ENCODE results near the gene PALM. TPM values are rescaled to one million over a fixed set of nuclear protein-coding genes. Genes with fewer than 3 reads are reported as not detected.
"Not testable (repeated sequence)": the region's sequence is repeated elsewhere in the genome, so short reads cannot be mapped to it uniquely, and the experiment has no call there.

Gene PALM
- total RNA-seq, 4 donors from 2014 or later: 7.5 to 33.8 (median 21.6) TPM

DNA sequence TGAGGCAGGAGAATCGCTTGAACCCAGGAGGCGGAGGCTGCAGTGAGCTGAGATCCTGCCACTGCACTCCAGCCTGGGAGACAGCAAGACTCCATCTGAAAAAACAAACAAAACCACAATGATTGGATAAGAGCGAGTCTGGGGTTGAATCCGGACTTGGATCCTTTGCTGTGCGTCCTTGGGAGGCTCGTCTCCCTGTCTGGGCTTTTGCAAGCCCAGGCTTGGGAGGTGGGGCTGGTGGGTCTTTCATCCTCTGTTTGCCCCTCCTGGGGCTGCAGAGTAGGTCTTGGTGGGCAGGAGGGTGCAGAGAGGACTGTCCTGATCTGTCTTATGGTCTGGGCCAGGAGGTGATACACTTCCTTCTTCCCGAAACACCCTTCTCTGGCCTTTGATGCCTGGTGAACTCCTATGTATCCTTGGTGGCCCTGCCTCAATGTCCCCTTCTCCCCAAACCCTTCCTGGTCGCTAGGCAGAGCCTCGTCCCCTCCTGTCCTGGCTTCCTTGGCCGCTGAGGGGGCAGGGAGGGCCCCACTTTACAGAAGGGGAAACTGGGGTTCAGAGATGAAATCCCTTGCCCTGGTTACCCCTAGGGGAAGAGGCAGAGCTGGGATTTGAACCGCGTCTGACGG is 16.8 kb downstream of the PALM start:
- Histone ChIP-seq H3K9me3 (no peaks in the 10 kb centered on the region), H3K4me1 (peaks cover 0 to 10% (median 4%) of the 10 kb centered on the region in 4 donors), H3K27ac (no peak overlapping the region), H3K36me3 (no peaks in the 10 kb centered on the region), H3K4me3 (no peak overlapping the region), H3K27me3 (no peaks in the 10 kb centered on the region)
- TF ChIP-seq, protein P1, sequence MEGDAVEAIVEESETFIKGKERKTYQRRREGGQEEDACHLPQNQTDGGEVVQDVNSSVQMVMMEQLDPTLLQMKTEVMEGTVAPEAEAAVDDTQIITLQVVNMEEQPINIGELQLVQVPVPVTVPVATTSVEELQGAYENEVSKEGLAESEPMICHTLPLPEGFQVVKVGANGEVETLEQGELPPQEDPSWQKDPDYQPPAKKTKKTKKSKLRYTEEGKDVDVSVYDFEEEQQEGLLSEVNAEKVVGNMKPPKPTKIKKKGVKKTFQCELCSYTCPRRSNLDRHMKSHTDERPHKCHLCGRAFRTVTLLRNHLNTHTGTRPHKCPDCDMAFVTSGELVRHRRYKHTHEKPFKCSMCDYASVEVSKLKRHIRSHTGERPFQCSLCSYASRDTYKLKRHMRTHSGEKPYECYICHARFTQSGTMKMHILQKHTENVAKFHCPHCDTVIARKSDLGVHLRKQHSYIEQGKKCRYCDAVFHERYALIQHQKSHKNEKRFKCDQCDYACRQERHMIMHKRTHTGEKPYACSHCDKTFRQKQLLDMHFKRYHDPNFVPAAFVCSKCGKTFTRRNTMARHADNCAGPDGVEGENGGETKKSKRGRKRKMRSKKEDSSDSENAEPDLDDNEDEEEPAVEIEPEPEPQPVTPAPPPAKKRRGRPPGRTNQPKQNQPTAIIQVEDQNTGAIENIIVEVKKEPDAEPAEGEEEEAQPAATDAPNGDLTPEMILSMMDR (IDR thresholded peaks at IDR 0.05): no peak
- no peak for TF ChIP-seq POLR2A (IDR thresholded peaks at IDR 0.05)
- DNase-seq: no peak

DNA sequence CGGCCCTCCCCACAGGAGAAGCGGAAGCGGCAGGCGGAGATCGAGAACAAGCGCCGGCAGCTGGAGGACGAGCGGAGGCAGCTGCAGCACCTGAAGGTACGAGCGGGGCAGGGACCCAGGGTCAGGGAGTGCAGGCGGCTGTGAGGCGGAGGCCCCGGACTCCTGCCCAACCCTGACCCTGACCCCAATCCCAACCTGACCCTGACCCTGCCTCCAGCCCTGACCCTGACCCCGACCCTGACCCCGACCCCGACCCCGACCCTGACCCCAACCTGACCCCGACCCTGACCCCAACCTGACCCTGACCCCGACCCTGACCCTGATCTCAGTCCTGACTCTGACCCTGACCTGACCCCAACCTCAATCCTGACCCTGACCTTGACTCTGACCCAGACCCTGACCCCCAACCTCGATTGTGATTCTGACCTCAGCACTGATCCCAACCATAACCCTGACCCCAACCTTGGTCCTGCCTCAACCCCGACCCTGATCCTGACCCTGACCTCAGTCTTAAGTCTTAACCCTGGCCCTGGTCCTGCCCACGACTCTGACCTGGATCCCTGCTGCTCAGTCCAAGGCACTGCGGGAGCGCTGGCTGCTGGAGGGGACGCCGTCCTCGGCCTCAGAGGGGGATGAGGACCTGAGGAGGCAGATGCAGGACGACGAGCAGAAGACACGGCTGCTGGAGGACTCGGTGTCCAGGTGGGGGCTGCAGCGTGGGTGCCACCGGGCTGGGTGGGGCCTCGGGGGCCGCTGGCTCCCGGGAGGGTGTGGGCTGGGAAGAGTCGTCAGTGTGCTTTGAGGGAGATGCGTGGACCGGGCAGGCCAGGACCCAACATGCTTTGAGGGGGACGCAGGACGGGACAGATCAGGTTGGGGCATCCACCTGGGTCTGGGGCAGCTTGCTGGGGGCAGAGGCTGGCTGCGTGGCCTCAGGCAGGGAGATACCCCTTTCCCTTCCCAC is 18.5 kb downstream of the PALM start:
- no peak for TF ChIP-seq POLR2A (IDR thresholded peaks at IDR 0.05)
- TF ChIP-seq, protein P1 (IDR thresholded peaks at IDR 0.05): no peak
- H3K4me3 ChIP-seq: no peak overlapping the region

DNA sequence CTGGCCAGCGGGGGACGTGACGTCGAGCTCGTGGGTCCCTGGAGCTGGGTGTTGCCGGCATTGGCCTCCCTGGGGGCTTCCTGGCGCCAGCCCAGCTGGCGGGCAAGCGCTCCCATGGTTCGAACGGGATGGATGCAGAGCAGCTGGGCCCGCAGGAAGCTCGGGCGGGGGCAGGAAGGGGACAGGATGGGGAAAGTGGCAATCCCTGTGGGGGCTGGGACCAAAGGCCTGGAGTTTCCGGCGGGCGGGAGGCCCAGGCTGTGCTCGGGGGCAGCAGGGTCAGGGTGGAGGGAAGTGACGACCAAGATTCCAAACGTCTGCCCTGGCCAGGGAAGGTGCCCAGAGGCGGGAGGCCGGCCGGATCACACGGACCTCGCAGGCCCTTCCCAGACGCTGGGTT is 19.3 kb downstream of the PALM start:
- Histone ChIP-seq H3K36me3 (no peaks in the 10 kb centered on the region), H3K9me3 (no peaks in the 10 kb centered on the region), H3K4me3 (no peak overlapping the region), H3K27me3 (no peaks in the 10 kb centered on the region), H3K27ac (peak overlapping the region in 3 of 4 donors; percentile 22 to 73 (median 64)), H3K4me1 (peaks cover 0 to 2% (median under 1%) of the 10 kb centered on the region in 4 donors)
- no peak for DNase-seq
- TF ChIP-seq, protein P1 (IDR thresholded peaks at IDR 0.05): no peak
- TF ChIP-seq POLR2A (IDR thresholded peaks at IDR 0.05): no peak

More for the DNA sequence above, 18.5 kb downstream of the PALM start:
- DNase-seq: no peak
- Histone ChIP-seq H3K4me1 (peaks cover 0 to 9% (median 4%) of the 10 kb centered on the region in 4 donors), H3K27ac (peak overlapping the region in 3 of 4 donors; percentile 22 to 73 (median 64)), H3K36me3 (no peaks in the 10 kb centered on the region), H3K9me3 (no peaks in the 10 kb centered on the region), H3K27me3 (no peaks in the 10 kb centered on the region)

DNA sequence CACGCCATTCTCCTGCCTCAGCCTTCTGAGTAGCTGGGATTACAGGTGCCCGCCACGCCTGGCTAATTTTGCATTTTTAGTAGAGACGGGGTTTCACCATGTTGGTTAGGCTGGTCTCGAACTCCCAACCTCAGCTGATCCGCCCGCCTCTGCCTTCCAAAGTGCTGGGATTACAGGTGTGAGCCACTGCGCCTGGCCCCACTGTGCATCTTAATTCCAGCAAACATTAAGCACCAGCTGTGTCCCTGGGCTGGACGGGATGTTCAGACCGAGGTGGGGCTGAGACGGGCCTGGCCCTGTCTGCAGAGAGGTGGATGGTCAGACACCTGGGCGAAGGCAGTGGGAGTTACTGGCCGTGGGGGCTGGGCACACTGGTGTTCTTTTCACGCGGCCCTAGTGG is 20.8 kb downstream of the PALM start:
- not testable (repeated sequence) for H3K27me3 ChIP-seq, H3K27ac ChIP-seq, H3K9me3 ChIP-seq, H3K36me3 ChIP-seq, DNase-seq, H3K4me1 ChIP-seq, H3K4me3 ChIP-seq

DNA sequence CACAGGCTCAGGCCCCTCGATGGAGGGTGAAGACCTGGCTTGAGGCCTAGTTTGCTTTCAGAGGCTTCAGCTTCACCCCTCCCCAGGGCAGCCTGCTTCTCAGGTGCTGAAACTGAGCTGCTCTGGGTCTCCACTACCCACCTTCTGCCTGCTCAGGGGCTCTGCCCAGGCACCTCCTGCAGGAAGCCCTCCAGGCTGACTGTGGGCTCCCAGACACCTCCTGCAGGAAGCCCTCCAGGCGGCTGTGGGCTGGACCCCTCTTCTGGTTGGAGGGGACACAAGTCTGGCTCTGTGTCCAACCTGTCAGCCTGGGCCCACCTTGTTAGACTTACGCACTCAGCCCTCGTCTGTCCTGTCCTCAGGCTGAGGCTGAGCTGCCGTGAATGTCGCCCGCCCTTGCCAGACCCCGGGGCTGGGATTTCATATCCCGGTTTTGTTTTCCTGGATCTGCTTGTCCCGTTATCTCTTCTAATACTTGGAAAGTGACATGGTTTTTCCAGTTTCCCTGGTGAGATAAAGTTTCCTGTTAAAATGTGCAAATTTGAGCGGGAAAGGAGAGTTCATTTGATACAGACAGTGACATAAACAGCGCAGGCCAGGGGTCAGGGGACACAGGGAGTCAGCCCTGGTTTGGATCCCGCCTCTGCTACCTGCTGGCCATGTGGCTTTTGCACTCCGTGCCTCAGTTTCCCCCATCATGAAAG is 21.4 kb downstream of the PALM start:
- Histone ChIP-seq H3K36me3 (no peaks in the 10 kb centered on the region), H3K4me3 (no peak overlapping the region), H3K4me1 (no peaks in the 10 kb centered on the region), H3K27ac (no peak overlapping the region), H3K9me3 (no peaks in the 10 kb centered on the region), H3K27me3 (no peaks in the 10 kb centered on the region)
- DNase-seq: no peak
- no peak for TF ChIP-seq POLR2A (IDR thresholded peaks at IDR 0.05)
- TF ChIP-seq, protein P1 (IDR thresholded peaks at IDR 0.05): no peak
